GM19438 (cell line): Measurements from ENCODE around the gene C8A.

Experiments used
- ATAC-seq: cut with Tn5 transposase; IDR thresholded peaks from one replicate; pipeline ENCODE4 v1.9.1; 2021; ENCODE audit warnings: low read depth; ENCODE audit not compliant: unreplicated experiment

Gene C8A

GRCh38 chr1:56836359-56836758, 18.2 kb upstream of the C8A start:
- no peak for ATAC-seq

- ATAC-seq = no peak
These were observed 17.2 kb upstream of the C8A start for GRCh38 chr1:56837244-56837939.

- ATAC-seq = no peak
These were observed 15.8 kb upstream of the C8A start for GRCh38 chr1:56838759-56839158.

- no peak for ATAC-seq
These were observed 11.1 kb upstream of the C8A start for GRCh38 chr1:56843544-56843943.

GRCh38 chr1:56844545-56845136, 10.0 kb upstream of the C8A start:
- no peak for ATAC-seq

- ATAC-seq = no peak
These were observed 9.3 kb upstream of the C8A start for GRCh38 chr1:56845343-56845742.

- no peak for ATAC-seq
These were observed 4.8 kb upstream of the C8A start for GRCh38 chr1:56849750-56850149.

- ATAC-seq = no peak
These were observed 4.2 kb upstream of the C8A start for GRCh38 chr1:56850411-56850810.

GRCh38 chr1:56850922-56851321, 3.7 kb upstream of the C8A start:
- ATAC-seq = no peak

- ATAC-seq = no peak
These were observed 2.1 kb upstream of the C8A start for GRCh38 chr1:56852476-56852875.

GRCh38 chr1:56855190-56855589, 593 bp downstream of the C8A start:
- no peak for ATAC-seq

GRCh38 chr1:56856186-56856585, 1.6 kb downstream of the C8A start:
- no peak for ATAC-seq

- ATAC-seq = no peak
These were observed 4.7 kb downstream of the C8A start for GRCh38 chr1:56859287-56859686.

- ATAC-seq = no peak
These were observed 8.8 kb downstream of the C8A start for GRCh38 chr1:56863265-56863992.

- no peak for ATAC-seq
These were observed 9.8 kb downstream of the C8A start for GRCh38 chr1:56864430-56864829.

- ATAC-seq = no peak
These were observed 12.1 kb downstream of the C8A start for GRCh38 chr1:56866656-56867055.

- ATAC-seq = no peak
These were observed 12.9 kb downstream of the C8A start for GRCh38 chr1:56867491-56867890.

GRCh38 chr1:56868761-56869160, 14.2 kb downstream of the C8A start:
- ATAC-seq = no peak

GRCh38 chr1:56872597-56872996, 18.0 kb downstream of the C8A start:
- no peak for ATAC-seq

GRCh38 chr1:56873213-56873612, 18.6 kb downstream of the C8A start:
- no peak for ATAC-seq

- ATAC-seq = no peak
These were observed 20.1 kb downstream of the C8A start for GRCh38 chr1:56874689-56875088.

- ATAC-seq = no peak
These were observed 23.4 kb downstream of the C8A start for GRCh38 chr1:56877973-56878372.
